Heart left ventricle (tissue), 16 donors: ENCODE data around the gene PLPPR3. TPM values are rescaled to one million over a fixed set of nuclear protein-coding genes. Genes with fewer than 3 reads are reported as not detected.

Experiments used
- ATAC-seq, 4 donors: fragments of 200-7000 bp; cut with Tn5 transposase; one replicate each; pipeline ENCODE4 v1.9.1; 2020 to 2022; ENCODE audit warnings: moderate library complexity in 4 of 4, mild to moderate bottlenecking in 3 of 4, moderate number of reproducible peaks in 1 of 4
- DNase-seq, 5 donors: peaks; one replicate each; pipeline ENCODE4 v3.0.0-alpha.2; 2020
- H3K27ac ChIP-seq, 12 donors: fragments of 200-600 bp; sonication (generic) in 4 of 12; one replicate each; pipeline versions ENCODE4 v1.5.0 to v1.8.0; 2016 to 2022; ENCODE audit warnings: mild to moderate bottlenecking in 2 of 12
- H3K27me3 ChIP-seq, 9 donors: fragments of 200-600 bp; sonication (generic) in 2 of 9; one replicate each; pipeline versions ENCODE4 v1.5.1 to v1.8.0; 2016 to 2022; ENCODE audit warnings: mild to moderate bottlenecking in 3 of 9
- H3K36me3 ChIP-seq, 9 donors: fragments of 200-600 bp; sonication (generic) in 2 of 9; one replicate each; pipeline versions ENCODE4 v1.5.0 to v1.8.0; 2018 to 2022; ENCODE audit warnings: mild to moderate bottlenecking in 2 of 9
- H3K4me1 ChIP-seq, 12 donors: fragments of 200-600 bp; sonication (generic) in 4 of 12; one replicate each; pipeline versions ENCODE4 v1.5.0 to v1.8.0; 2016 to 2022; ENCODE audit warnings: mild to moderate bottlenecking in 3 of 12
- H3K4me3 ChIP-seq, 12 donors: fragments of 200-600 bp; sonication (generic) in 4 of 12; one replicate each; pipeline versions ENCODE4 v1.5.0 to v1.8.0; 2017 to 2022; ENCODE audit warnings: mild to moderate bottlenecking in 9 of 12, moderate library complexity in 4 of 12
- H3K9me3 ChIP-seq, 12 donors: fragments of 200-600 bp; sonication (generic) in 4 of 12; one replicate each; pipeline versions ENCODE4 v1.5.0 to v1.8.0; 2016 to 2022; ENCODE audit warnings: mild to moderate bottlenecking in 1 of 12
- CTCF ChIP-seq, 12 donors: fragments of 200-600 bp; sonication (generic) in 4 of 12; IDR thresholded peaks; one replicate each; pipeline versions ENCODE4 v1.5.0 to v1.8.0; 2018 to 2022; ENCODE audit warnings: antibody characterized with exemption in 12 of 12, mild to moderate bottlenecking in 5 of 12
- POLR2A ChIP-seq, 2 donors: fragments of 450-650 bp; IDR thresholded peaks; one replicate each; pipeline ENCODE4 v1.6.1; 2017; ENCODE audit warnings: antibody characterized with exemption in 2 of 2, mild to moderate bottlenecking in 2 of 2, moderate library complexity in 2 of 2
- whole genome bisulfite sequencing, 4 donors: extraction: QIAGEN DNeasy Blood & Tissue Kit in 2 of 4; methylation state at CpG; one replicate each; pipeline versions ENCODE4 v1.1.5 to v1.1.7; 2013 to 2018; 5-methylcytosine and 5-hydroxymethylcytosine counted together
- intact Hi-C, 10 donors: fragments of 100-400 bp; cut with DNase I; formaldehyde crosslinking; loops; one replicate each; pipeline versions ENCODE4 v1.11.1 to v1.14.2; 2022
- polyA plus RNA-seq, 2 donors: library from polyadenylated mRNA; stranded (reverse); fragments of 200-250 nt; gene quantifications; one replicate each; pipeline ENCODE4 v1.2.3, GENCODE V29; 2013
- total RNA-seq, 9 donors: library from RNA; depleted of rRNA in 2 of 9; stranded (reverse); fragments of >200 nt in 2 of 9; fragmentation: NEBNext Ultra II Directional in 3 of 9; extraction: Animal tissue kit (Norgen Biotek cat#: 25700) in 3 of 9; gene quantifications; one replicate each; pipeline versions ENCODE4 v1.1.0 to v1.2.4, GENCODE V29; 2016 to 2023
- donor health status: ischemic (EF 13 %, LVEDD 7.1; RV severe dilation, severe dysfunction).
- donor health status: healthy with polysubstance abuse.
- donor health status: DM: no; HTN: yes; CAD: no.
- donor health status: DM: no; HTN: no; CAD: no.
- donor health status: ischemic (EF 25% LVEDD 6.9; RV normal size, moderate dysfunction).
- donor health status: ischemic (EF 25% LVEDD 5.7; RV mildly dilated, moderate dysfunction).
- donor health status: healthy.
- donor health status: DM: yes; HTN: yes; CAD: no.
- donor health status: ischemic (EF 35%, LVEDD 5.7; RV mildly dilated, moderate dysfunction).
- donor health status: nonischemic (EF 11% LVEDD 7.7; RV severe dilation, severe dysfunction).
- donor health status: DM: yes; HTN: yes; CAD: no.
- donor health status: PGD.
- donor health status: ischemic (EF 29% LVEDD 5.4; RV normal size, mild dysfunction).
- donor health status: nonischemic (EF 23%, LVEDD 6.1; RV moderate dilation, normal function).

Gene PLPPR3
- total and polyA plus RNA-seq, 11 donors, result 0.10 to 0.50 (median 0.14) TPM; not detected in 8

GRCh38 chr19:768424-768823 lies 53.3 kb downstream of the PLPPR3 start:
- intact Hi-C loops, result loop anchor here in 4 of 10 donors (2.0 to 5.0 kb wide), 4 partner anchors 89 to 214 kb away; partner anchors contain the start of genes CFD (in 1 of the 4) and WDR18 (in 1 of the 4)
- H3K27me3 ChIP-seq, result no peaks in the 10 kb centered on the region
- no peak overlapping the region for H3K27ac ChIP-seq
- H3K9me3 ChIP-seq, result no peaks in the 10 kb centered on the region
- H3K4me1 ChIP-seq, result peaks cover 0 to 11% (median 0%) of the 10 kb centered on the region in 12 donors
- H3K36me3 ChIP-seq, result no peaks in the 10 kb centered on the region
- TF ChIP-seq CTCF (IDR thresholded peaks at IDR 0.05) (no peak), POLR2A (IDR thresholded peaks at IDR 0.05) (no peak)
- H3K4me3 ChIP-seq, result no peak overlapping the region
- ATAC-seq (no peak), DNase-seq (no peak)
- 72 to 81% (median 76%) methylated on average over 14 of the region's 14 CpGs for WGBS, 4 donors

GRCh38 chr19:765179-765738 lies 56.5 kb downstream of the PLPPR3 start:
- no peaks in the 10 kb centered on the region for H3K36me3 ChIP-seq
- H3K27me3 ChIP-seq, result no peaks in the 10 kb centered on the region
- H3K9me3 ChIP-seq, result no peaks in the 10 kb centered on the region
- DNase-seq, result no peak
- TF ChIP-seq POLR2A (IDR thresholded peaks at IDR 0.05), result no peak
- TF ChIP-seq CTCF (IDR thresholded peaks at IDR 0.05), result no peak
- peaks cover 0 to 1% (median 0%) of the 10 kb centered on the region in 12 donors for H3K4me1 ChIP-seq
- WGBS, 4 donors, result 76 to 100% (median 85%) methylated on average over 2 to 7 of the region's 7 CpGs
- ATAC-seq, result no peak
- no peak overlapping the region for H3K4me3 ChIP-seq
- intact Hi-C loops, result loop anchor here in 3 of 10 donors (5.0 kb wide), 3 partner anchors 92 to 217 kb away; partner anchors contain the start of genes CFD (in 1 of the 3) and WDR18 (in 1 of the 3)
- no peak overlapping the region for H3K27ac ChIP-seq

GRCh38 chr19:764301-764700 lies 57.5 kb downstream of the PLPPR3 start:
- 87 to 93% (median 92%) methylated on average over 11 to 12 of the region's 12 CpGs for WGBS, 4 donors
- Histone ChIP-seq H3K9me3 (peaks cover 0 to under 1% (median 0%) of the 10 kb centered on the region in 12 donors), H3K4me1 (no peaks in the 10 kb centered on the region), H3K4me3 (no peak overlapping the region), H3K27me3 (no peaks in the 10 kb centered on the region), H3K36me3 (no peaks in the 10 kb centered on the region), H3K27ac (no peak overlapping the region)
- no peak for DNase-seq
- intact Hi-C loops, result no loop called here
- no peak for ATAC-seq
- TF ChIP-seq CTCF (IDR thresholded peaks at IDR 0.05) (no peak), POLR2A (IDR thresholded peaks at IDR 0.05) (no peak)

GRCh38 chr19:763869-764268 lies 57.9 kb downstream of the PLPPR3 start:
- H3K4me3 ChIP-seq, result no peak overlapping the region
- no peaks in the 10 kb centered on the region for H3K4me1 ChIP-seq
- DNase-seq, result no peak
- 91 to 93% (median 92%) methylated on average over 6 of the region's 6 CpGs for WGBS, 4 donors
- TF ChIP-seq POLR2A (IDR thresholded peaks at IDR 0.05) (no peak), CTCF (IDR thresholded peaks at IDR 0.05) (no peak)
- no peaks in the 10 kb centered on the region for H3K36me3 ChIP-seq
- ATAC-seq, result no peak
- H3K27ac ChIP-seq, result no peak overlapping the region
- intact Hi-C loops, result no loop called here
- no peaks in the 10 kb centered on the region for H3K27me3 ChIP-seq
- H3K9me3 ChIP-seq, result peaks cover 0 to 5% (median 2%) of the 10 kb centered on the region in 12 donors
